ENCODE results near the gene PTF1A.
"Not testable (repeated sequence)": the region's sequence is repeated elsewhere in the genome, so short reads cannot be mapped to it uniquely, and the experiment has no call there.

Gene PTF1A

GRCh38 chr10:23204773-23205172 is 12.7 kb downstream of the PTF1A start:
- DNase-seq = no peak

- no peak for DNase-seq
Measured at GRCh38 chr10:23205972-23206642, 14.0 kb downstream of the PTF1A start.

- no peak for DNase-seq
Measured at GRCh38 chr10:23217471-23217870, 25.4 kb downstream of the PTF1A start.

- no peak for DNase-seq
Measured at GRCh38 chr10:23230582-23230981, 38.5 kb downstream of the PTF1A start.

DNA sequence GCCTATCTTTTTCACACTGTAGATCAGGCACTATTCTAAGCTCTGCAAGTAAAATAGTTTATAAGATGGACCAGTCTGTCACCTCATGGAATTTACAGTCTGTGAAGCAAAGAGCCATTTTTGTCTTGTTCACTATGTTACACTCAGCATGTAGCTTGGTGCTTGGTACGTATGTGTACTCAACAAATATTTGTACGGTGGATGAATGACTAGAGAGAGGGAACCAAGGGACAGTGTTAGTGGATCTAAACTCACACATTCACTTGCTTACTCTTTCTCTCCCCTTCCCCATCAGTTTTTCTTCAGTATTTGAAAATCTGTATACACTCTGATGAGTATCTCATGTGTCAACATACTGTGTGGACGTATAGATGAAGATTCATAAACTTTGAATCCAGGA is 45.9 kb downstream of the PTF1A start:
- no peak for DNase-seq

DNA sequence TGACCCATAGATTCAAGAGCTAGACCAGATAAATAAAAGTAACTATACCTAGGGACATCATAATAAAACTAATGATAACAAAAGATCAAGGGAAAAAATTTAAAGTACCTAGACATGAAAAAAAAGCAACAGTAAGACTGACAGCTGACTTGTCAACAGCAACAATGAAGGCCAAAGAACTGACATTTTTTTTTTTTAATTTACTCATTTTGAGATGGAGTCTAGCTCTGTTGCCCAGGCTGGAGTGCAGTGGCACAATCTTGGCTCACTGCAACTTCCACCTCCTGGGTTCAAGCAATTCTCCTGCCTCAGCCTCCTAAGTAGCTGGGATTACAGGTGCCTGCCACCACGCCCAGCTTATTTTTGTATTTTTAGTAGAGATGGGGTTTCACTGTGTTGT is 49.7 kb downstream of the PTF1A start:
- not testable (repeated sequence) for DNase-seq
